ENCODE results near the gene GLP1R.

The GLP1R gene

DNA sequence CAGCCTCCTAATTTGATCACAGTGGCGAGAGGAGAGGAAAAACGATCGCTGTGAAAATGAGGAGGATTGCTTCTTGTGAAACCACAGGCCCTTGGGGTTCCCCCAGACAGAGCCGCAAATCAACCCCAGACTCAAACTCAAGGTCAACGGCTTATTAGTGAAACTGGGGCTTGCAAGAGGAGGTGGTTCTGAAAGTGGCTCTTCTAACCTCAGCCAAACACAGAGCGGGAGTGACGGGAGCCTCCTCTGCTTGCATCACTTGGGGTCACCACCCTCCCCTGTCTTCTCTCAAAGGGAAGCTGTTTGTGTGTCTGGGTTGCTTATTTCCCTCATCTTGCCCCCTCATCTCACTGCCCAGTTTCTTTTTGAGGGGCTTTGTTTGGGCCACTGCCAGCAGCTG lies 37.7 kb downstream of the GLP1R start:
- Histone ChIP-seq H3K4me3 (ENCODE audit: low read length in 2 of 2) (no peak overlapping the region), H3K27ac (ENCODE audit: low read length) (peak overlapping the region; percentile 86), H3K36me3 (ENCODE audit: control insufficient read depth in 2 of 2, insufficient read depth in 2 of 2, low read length in 2 of 2) (no peaks in the 10 kb centered on the region), H3K27me3 (ENCODE audit: control insufficient read depth in 1 of 2, insufficient read depth in 2 of 2, low read length in 2 of 2) (no peaks in the 10 kb centered on the region), H3K9ac (ENCODE audit: low read length in 2 of 2) (no peak overlapping the region), H3K9me3 (ENCODE audit: control insufficient read depth in 2 of 2, low read length in 2 of 2) (no peaks in the 10 kb centered on the region), H3K4me1 (ENCODE audit: control insufficient read depth, insufficient read depth, low read length) (peaks cover 51% of the 10 kb centered on the region)

GRCh38 chr6:39086711-39087110 lies 38.1 kb downstream of the GLP1R start:
- no peaks in the 10 kb centered on the region for H3K36me3 ChIP-seq (ENCODE audit: control insufficient read depth in 2 of 2, insufficient read depth in 2 of 2, low read length in 2 of 2)
- H3K9me3 ChIP-seq (ENCODE audit: control insufficient read depth in 2 of 2, low read length in 2 of 2), result no peaks in the 10 kb centered on the region
- no peaks in the 10 kb centered on the region for H3K27me3 ChIP-seq (ENCODE audit: control insufficient read depth in 1 of 2, insufficient read depth in 2 of 2, low read length in 2 of 2)
- H3K9ac ChIP-seq (ENCODE audit: low read length in 2 of 2), result no peak overlapping the region
- H3K27ac ChIP-seq (ENCODE audit: low read length), result no peak overlapping the region
- no peak overlapping the region for H3K4me3 ChIP-seq (ENCODE audit: low read length in 2 of 2)
- peaks cover 51% of the 10 kb centered on the region for H3K4me1 ChIP-seq (ENCODE audit: control insufficient read depth, insufficient read depth, low read length)

DNA sequence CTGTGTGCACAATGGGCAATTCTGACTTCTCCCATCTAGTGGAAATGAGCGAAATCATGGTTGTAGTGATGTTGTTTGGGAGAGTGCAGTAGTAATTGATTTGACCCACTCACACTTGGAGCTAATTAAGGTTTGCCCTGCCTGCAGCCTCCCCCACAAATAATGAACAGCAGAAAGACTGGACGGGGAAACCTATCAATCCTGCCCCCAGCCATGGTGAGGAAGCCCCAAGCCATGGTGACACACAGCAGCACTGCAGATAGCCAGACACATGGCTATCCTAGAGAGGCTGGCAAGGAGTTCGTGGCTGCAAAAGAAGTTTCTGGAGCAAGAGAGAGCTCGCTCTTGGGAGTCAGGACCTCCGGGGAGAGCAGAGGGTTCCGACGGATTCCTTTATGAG lies 38.6 kb downstream of the GLP1R start:
- no peak overlapping the region for H3K4me3 ChIP-seq (ENCODE audit: low read length in 2 of 2)
- H3K4me1 ChIP-seq (ENCODE audit: control insufficient read depth, insufficient read depth, low read length), result peaks cover 51% of the 10 kb centered on the region
- H3K27ac ChIP-seq (ENCODE audit: low read length), result no peak overlapping the region
- H3K9me3 ChIP-seq (ENCODE audit: control insufficient read depth in 2 of 2, low read length in 2 of 2), result no peaks in the 10 kb centered on the region
- no peak overlapping the region for H3K9ac ChIP-seq (ENCODE audit: low read length in 2 of 2)
- no peaks in the 10 kb centered on the region for H3K27me3 ChIP-seq (ENCODE audit: control insufficient read depth in 1 of 2, insufficient read depth in 2 of 2, low read length in 2 of 2)
- no peaks in the 10 kb centered on the region for H3K36me3 ChIP-seq (ENCODE audit: control insufficient read depth in 2 of 2, insufficient read depth in 2 of 2, low read length in 2 of 2)

DNA sequence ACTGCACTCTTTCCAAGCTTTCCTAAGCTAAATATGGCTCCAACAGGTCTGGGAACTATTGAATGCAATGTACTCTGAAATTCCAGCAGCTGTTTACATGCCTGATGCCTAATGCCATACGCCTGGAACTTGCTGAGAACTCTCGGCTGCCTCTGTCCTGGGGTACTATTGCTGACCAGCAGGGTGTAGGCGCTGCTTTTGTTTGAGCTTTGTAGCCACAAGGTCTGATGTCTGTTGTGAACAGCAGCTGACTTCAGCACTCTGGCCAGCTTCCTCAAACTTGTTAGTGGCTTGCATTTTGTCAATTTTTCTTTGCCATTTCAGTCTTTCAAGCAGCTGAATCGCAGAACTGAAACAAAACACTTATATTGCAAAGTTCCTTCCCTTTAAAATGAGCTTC lies 39.8 kb downstream of the GLP1R start:
- H3K4me1 ChIP-seq (ENCODE audit: control insufficient read depth, insufficient read depth, low read length), result peaks cover 49% of the 10 kb centered on the region
- no peaks in the 10 kb centered on the region for H3K9me3 ChIP-seq (ENCODE audit: control insufficient read depth in 2 of 2, low read length in 2 of 2)
- peak overlapping the region in 1 of 2 donors; percentile 47 for H3K4me3 ChIP-seq (ENCODE audit: low read length in 2 of 2)
- no peaks in the 10 kb centered on the region for H3K36me3 ChIP-seq (ENCODE audit: control insufficient read depth in 2 of 2, insufficient read depth in 2 of 2, low read length in 2 of 2)
- H3K27ac ChIP-seq (ENCODE audit: low read length), result no peak overlapping the region
- H3K27me3 ChIP-seq (ENCODE audit: control insufficient read depth in 1 of 2, insufficient read depth in 2 of 2, low read length in 2 of 2), result no peaks in the 10 kb centered on the region
- H3K9ac ChIP-seq (ENCODE audit: low read length in 2 of 2), result no peak overlapping the region

DNA sequence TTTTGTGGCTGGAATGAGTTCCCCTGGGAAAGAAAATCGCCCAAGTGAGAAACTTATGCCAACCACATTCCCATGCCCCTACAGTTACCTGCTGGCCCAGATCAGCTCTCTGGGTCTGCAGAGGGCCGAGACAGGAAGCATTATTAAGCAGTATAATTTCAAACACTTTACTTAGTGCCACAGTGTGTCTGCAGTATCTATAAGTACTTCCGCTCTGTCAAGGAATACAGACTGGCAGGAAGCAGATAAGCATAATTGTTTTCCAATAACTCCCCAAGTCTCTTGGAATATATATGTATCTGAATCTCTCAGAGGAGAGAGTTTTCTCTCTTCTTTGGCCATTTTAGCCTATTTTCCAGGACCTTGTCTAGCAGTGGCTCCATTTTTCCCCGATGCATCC lies 41.5 kb downstream of the GLP1R start:
- Histone ChIP-seq H3K9me3 (ENCODE audit: control insufficient read depth in 2 of 2, low read length in 2 of 2) (no peaks in the 10 kb centered on the region), H3K27me3 (ENCODE audit: control insufficient read depth in 1 of 2, insufficient read depth in 2 of 2, low read length in 2 of 2) (no peaks in the 10 kb centered on the region), H3K4me1 (ENCODE audit: control insufficient read depth, insufficient read depth, low read length) (peaks cover 33% of the 10 kb centered on the region), H3K27ac (ENCODE audit: low read length) (no peak overlapping the region), H3K4me3 (ENCODE audit: low read length in 2 of 2) (no peak overlapping the region), H3K9ac (ENCODE audit: low read length in 2 of 2) (no peak overlapping the region), H3K36me3 (ENCODE audit: control insufficient read depth in 2 of 2, insufficient read depth in 2 of 2, low read length in 2 of 2) (no peaks in the 10 kb centered on the region)

DNA sequence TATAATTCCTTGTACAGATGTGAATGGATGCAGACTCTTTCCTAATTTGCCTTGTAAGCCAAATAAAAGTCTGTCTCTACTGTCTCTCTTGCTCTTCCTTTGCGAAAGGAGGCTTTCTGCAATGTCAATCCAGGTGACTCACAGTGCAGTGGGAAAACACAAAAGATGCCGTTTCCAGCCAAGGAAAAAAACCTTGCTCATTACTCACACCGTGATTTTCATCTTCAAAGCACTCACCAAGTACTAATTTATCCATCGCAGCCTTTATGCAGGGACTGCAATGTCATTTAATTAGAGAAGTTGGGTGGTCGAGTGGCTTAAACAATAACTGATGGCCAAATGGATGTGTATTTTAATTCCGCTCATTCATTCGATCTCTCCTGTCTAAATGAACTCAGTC lies 42.6 kb downstream of the GLP1R start:
- Histone ChIP-seq H3K36me3 (ENCODE audit: control insufficient read depth in 2 of 2, insufficient read depth in 2 of 2, low read length in 2 of 2) (no peaks in the 10 kb centered on the region), H3K9me3 (ENCODE audit: control insufficient read depth in 2 of 2, low read length in 2 of 2) (no peaks in the 10 kb centered on the region), H3K9ac (ENCODE audit: low read length in 2 of 2) (no peak overlapping the region), H3K4me3 (ENCODE audit: low read length in 2 of 2) (no peak overlapping the region), H3K27me3 (ENCODE audit: control insufficient read depth in 1 of 2, insufficient read depth in 2 of 2, low read length in 2 of 2) (no peaks in the 10 kb centered on the region), H3K27ac (ENCODE audit: low read length) (no peak overlapping the region), H3K4me1 (ENCODE audit: control insufficient read depth, insufficient read depth, low read length) (peaks cover 27% of the 10 kb centered on the region)

DNA sequence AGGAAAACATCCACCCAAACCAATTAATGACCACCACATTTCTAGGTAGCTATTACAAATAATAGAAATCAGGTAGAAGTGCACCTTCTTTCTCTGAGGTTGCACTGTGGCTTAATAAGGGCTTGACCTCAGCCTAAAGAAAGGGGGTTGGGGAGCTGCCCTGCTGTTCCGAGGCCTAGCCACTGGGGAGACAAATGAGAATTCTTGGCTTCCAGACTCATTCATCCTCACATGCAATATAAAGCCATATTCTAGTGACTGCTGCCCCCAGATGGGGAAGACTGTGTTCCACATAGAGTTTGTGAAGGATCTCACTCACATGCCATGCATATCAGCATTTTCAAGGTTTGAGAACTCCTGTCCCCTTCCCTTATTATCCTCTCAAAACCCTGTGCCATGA lies 43.5 kb downstream of the GLP1R start:
- Histone ChIP-seq H3K9ac (ENCODE audit: low read length in 2 of 2) (no peak overlapping the region), H3K36me3 (ENCODE audit: control insufficient read depth in 2 of 2, insufficient read depth in 2 of 2, low read length in 2 of 2) (no peaks in the 10 kb centered on the region), H3K4me1 (ENCODE audit: control insufficient read depth, insufficient read depth, low read length) (peaks cover 20% of the 10 kb centered on the region), H3K27me3 (ENCODE audit: control insufficient read depth in 1 of 2, insufficient read depth in 2 of 2, low read length in 2 of 2) (no peaks in the 10 kb centered on the region), H3K4me3 (ENCODE audit: low read length in 2 of 2) (no peak overlapping the region), H3K27ac (ENCODE audit: low read length) (no peak overlapping the region), H3K9me3 (ENCODE audit: control insufficient read depth in 2 of 2, low read length in 2 of 2) (no peaks in the 10 kb centered on the region)

DNA sequence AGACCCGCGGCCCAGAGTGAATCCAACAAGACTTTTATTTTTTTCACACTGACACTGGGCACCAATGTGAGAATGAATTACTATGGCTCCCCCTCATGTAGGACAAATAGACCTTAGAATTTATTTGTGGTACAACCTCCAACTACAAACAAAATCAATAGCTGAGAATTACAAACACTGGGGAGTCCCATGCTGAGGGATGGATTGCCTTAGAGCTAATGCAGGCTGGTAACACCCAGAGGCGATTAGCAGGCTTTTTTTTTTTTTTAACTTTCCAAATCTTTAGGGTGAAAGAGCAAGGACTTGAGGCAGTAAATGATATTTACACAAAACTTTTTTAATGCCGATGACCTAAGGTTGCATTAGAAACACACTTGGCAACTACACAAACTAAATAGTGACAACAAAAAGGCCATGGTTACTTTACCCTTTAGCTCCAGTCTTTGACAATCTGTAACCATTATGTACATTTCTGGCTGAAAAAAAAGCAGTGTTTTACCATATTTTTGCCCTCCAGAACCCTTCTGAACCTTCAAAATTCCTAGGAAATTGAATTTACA lies 44.6 kb downstream of the GLP1R start:
- H3K9me3 ChIP-seq (ENCODE audit: control insufficient read depth in 2 of 2, low read length in 2 of 2), result no peaks in the 10 kb centered on the region
- no peak overlapping the region for H3K27ac ChIP-seq (ENCODE audit: low read length)
- no peaks in the 10 kb centered on the region for H3K36me3 ChIP-seq (ENCODE audit: control insufficient read depth in 2 of 2, insufficient read depth in 2 of 2, low read length in 2 of 2)
- peaks cover 11% of the 10 kb centered on the region for H3K4me1 ChIP-seq (ENCODE audit: control insufficient read depth, insufficient read depth, low read length)
- H3K9ac ChIP-seq (ENCODE audit: low read length in 2 of 2), result no peak overlapping the region
- H3K27me3 ChIP-seq (ENCODE audit: control insufficient read depth in 1 of 2, insufficient read depth in 2 of 2, low read length in 2 of 2), result no peaks in the 10 kb centered on the region
- H3K4me3 ChIP-seq (ENCODE audit: low read length in 2 of 2), result no peak overlapping the region

- no peaks in the 10 kb centered on the region for H3K36me3 ChIP-seq (ENCODE audit: control insufficient read depth in 2 of 2, insufficient read depth in 2 of 2, low read length in 2 of 2)
- H3K9ac ChIP-seq (ENCODE audit: low read length in 2 of 2), result no peak overlapping the region
- H3K27ac ChIP-seq (ENCODE audit: low read length), result no peak overlapping the region
- no peaks in the 10 kb centered on the region for H3K4me1 ChIP-seq (ENCODE audit: control insufficient read depth, insufficient read depth, low read length)
- H3K4me3 ChIP-seq (ENCODE audit: low read length in 2 of 2), result no peak overlapping the region
- no peaks in the 10 kb centered on the region for H3K27me3 ChIP-seq (ENCODE audit: control insufficient read depth in 1 of 2, insufficient read depth in 2 of 2, low read length in 2 of 2)
- H3K9me3 ChIP-seq (ENCODE audit: control insufficient read depth in 2 of 2, low read length in 2 of 2), result no peaks in the 10 kb centered on the region
These were observed 47.0 kb downstream of the GLP1R start for GRCh38 chr6:39095578-39095977.

GRCh38 chr6:39100358-39100757 lies 51.8 kb downstream of the GLP1R start:
- H3K4me3 ChIP-seq (ENCODE audit: low read length in 2 of 2), result no peak overlapping the region
- no peak overlapping the region for H3K9ac ChIP-seq (ENCODE audit: low read length in 2 of 2)
- peaks cover 3 to 8% of the 10 kb centered on the region in 2 donors for H3K36me3 ChIP-seq (ENCODE audit: control insufficient read depth in 2 of 2, insufficient read depth in 2 of 2, low read length in 2 of 2)
- H3K4me1 ChIP-seq (ENCODE audit: control insufficient read depth, insufficient read depth, low read length), result peaks cover 3% of the 10 kb centered on the region
- no peak overlapping the region for H3K27ac ChIP-seq (ENCODE audit: low read length)
- H3K27me3 ChIP-seq (ENCODE audit: control insufficient read depth in 1 of 2, insufficient read depth in 2 of 2, low read length in 2 of 2), result no peaks in the 10 kb centered on the region
- no peaks in the 10 kb centered on the region for H3K9me3 ChIP-seq (ENCODE audit: control insufficient read depth in 2 of 2, low read length in 2 of 2)

- H3K9ac ChIP-seq (ENCODE audit: low read length in 2 of 2), result no peak overlapping the region
- H3K4me3 ChIP-seq (ENCODE audit: low read length in 2 of 2), result no peak overlapping the region
- no peaks in the 10 kb centered on the region for H3K9me3 ChIP-seq (ENCODE audit: control insufficient read depth in 2 of 2, low read length in 2 of 2)
- H3K4me1 ChIP-seq (ENCODE audit: control insufficient read depth, insufficient read depth, low read length), result peaks cover 3% of the 10 kb centered on the region
- H3K27ac ChIP-seq (ENCODE audit: low read length), result no peak overlapping the region
- peaks cover 3 to 11% of the 10 kb centered on the region in 2 donors for H3K36me3 ChIP-seq (ENCODE audit: control insufficient read depth in 2 of 2, insufficient read depth in 2 of 2, low read length in 2 of 2)
- no peaks in the 10 kb centered on the region for H3K27me3 ChIP-seq (ENCODE audit: control insufficient read depth in 1 of 2, insufficient read depth in 2 of 2, low read length in 2 of 2)
These were observed 53.7 kb downstream of the GLP1R start for GRCh38 chr6:39102071-39102820.

Measured in stomach smooth muscle (tissue), 2 donors.